Transverse colon (tissue), 4 donors: ENCODE results near the gene GFOD1.

Experiments used
- CTCF ChIP-seq, 5 experiments: fragments of 200-600 bp in 3 of 5; fragments of 450-650 bp in 2 of 5; sonication (generic) in 3 of 5; IDR thresholded peaks; 1 replicate in 2 of 5; 2 replicates in 3 of 5; pipeline ENCODE4 v1.5.1; 2016 to 2017; ENCODE audit warnings: antibody characterized with exemption in 5 of 5, inconsistent platforms in 3 of 5, mild to moderate bottlenecking in 2 of 5, moderate library complexity in 1 of 5
- EP300 ChIP-seq: sonication (generic); formaldehyde crosslinking; IDR thresholded peaks from one replicate; pipeline ENCODE4 v1.6.1; 2017; ENCODE audit warnings: antibody characterized with exemption, low read depth
- POLR2A ChIP-seq: fragments of 450-650 bp; IDR thresholded peaks from one replicate; pipeline ENCODE4 v1.6.1; 2016; ENCODE audit warnings: antibody characterized with exemption, mild to moderate bottlenecking, moderate library complexity
- POLR2AphosphoS5 ChIP-seq, 3 donors: sonication (generic); formaldehyde crosslinking; IDR thresholded peaks; one replicate each; pipeline ENCODE4 v1.6.1; 2016; ENCODE audit warnings: antibody characterized with exemption in 3 of 3

DNA sequence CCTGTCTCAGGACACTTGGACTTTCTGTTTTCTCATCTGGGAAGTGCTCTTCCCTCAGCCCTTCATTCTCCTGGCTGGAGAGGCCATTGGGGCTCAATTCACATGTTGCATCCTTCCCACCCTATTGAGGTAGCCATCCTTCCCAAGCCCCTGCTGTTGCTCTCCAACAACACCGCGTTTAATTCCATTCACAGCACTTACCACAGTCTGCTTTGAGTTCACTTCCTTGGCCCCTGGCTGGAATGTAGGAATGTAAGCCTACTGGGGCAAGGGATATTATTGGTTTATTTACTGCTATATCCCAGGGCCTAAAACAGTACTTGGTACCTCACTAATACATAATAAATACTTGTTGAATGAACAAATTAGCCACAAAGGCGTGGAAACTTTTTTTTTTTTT is 6.7 kb upstream of the GFOD1 start:
- TF ChIP-seq POLR2A (no peak), CTCF (IDR thresholded peaks at IDR 0.05) (no peak), EP300 (no peak), POLR2AphosphoS5 (IDR thresholded peaks at IDR 0.05) (no peak)
